HG03159 (cell line): ENCODE results near the gene FKBP8.
"Not testable (repeated sequence)": the region's sequence is repeated elsewhere in the genome, so short reads cannot be mapped to it uniquely, and the experiment has no call there.

Experiments
- ATAC-seq: cut with Tn5 transposase; IDR thresholded peaks from one replicate; pipeline ENCODE4 v1.9.1; 2021; ENCODE audit warnings: mild to moderate bottlenecking, moderate library complexity; ENCODE audit not compliant: unreplicated experiment

Gene FKBP8

GRCh38 chr19:18542941-18543813 is at the start of gene FKBP8:
TSS of gene FKBP8 (minus strand) at chr19:18543573. CDS start at chr19:18541970, 1,603 bp downstream.
- peak; percentile 91 for ATAC-seq

DNA sequence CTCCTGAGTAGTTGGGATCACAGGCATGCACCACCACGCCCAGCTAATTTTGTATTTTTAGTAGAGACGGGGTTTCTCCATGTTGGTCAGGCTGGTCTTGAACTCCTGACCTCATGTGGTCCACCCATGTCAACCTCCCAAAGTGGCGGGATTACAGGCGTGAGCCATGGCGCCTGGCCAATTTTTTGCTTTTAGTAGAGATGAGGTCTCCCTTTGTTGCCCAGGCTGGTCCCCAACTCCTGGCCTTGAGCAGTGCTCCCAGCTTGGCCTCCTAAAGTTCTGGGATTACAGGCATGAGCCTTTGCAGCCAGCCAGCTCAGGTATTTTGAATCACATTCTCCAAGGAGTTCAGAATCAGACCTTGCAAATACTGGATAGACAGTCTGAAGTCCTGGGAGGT is 49.4 kb upstream of the FKBP8 start:
- ATAC-seq, result not testable (repeated sequence)

- no peak for ATAC-seq
Observed at GRCh38 chr19:18591735-18592385, 48.5 kb upstream of the FKBP8 start.

DNA sequence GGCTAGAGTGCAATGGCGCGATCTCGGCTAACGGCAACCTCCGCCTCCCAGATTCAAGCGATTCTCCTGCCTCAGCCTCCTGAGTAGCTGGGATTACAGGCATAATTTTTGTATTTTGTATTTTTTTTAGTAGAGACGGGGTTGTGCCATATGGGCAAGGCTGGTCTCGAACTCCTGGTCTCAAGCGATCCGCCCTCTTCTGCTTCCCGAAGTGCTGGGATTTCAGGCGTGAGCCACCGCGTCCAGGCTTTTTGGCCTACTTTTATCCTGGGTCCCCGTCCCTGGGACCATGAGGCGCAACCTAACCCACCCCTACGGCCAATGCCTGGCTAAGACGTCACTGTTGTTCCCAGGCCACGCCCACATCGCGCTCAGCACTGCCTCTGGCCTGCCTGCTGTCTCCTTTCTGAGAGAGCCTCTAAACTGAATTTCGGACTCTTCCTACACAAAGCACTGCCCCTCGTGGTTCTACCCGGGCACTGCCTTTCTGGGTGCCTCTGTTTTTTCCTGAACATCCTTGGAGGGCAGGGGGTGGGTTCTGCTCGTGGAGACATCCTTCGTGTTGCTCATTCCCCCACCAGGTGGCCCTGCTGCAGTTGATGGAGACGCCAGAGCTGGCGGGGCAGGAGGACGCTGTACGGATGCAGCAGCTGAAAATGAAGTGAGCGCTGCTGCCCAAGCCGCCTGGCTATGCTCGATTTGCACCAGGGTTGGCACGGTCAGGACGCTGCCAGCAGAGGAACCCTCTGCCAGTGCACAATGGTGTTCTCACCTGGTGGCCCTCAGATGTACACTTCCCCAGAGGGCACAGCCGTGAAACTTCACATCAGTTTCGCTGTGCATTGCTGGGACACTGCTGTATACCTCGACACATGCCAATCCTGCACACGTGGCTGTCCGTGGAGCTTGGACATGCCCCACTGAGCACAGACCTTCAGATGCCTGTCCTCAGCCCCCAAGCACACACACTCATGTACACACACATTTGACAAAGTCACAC is 47.2 kb upstream of the FKBP8 start:
- ATAC-seq, result no peak

GRCh38 chr19:18589380-18590272 is 46.3 kb upstream of the FKBP8 start:
- peak; percentile 29 for ATAC-seq

GRCh38 chr19:18588611-18589379 is 45.4 kb upstream of the FKBP8 start, which contains the start of gene REX1BD:
TSS of gene REX1BD (plus strand) at chr19:18588798. CDS start at chr19:18588802, 4 bp downstream.
- peak; percentile 70 for ATAC-seq

DNA sequence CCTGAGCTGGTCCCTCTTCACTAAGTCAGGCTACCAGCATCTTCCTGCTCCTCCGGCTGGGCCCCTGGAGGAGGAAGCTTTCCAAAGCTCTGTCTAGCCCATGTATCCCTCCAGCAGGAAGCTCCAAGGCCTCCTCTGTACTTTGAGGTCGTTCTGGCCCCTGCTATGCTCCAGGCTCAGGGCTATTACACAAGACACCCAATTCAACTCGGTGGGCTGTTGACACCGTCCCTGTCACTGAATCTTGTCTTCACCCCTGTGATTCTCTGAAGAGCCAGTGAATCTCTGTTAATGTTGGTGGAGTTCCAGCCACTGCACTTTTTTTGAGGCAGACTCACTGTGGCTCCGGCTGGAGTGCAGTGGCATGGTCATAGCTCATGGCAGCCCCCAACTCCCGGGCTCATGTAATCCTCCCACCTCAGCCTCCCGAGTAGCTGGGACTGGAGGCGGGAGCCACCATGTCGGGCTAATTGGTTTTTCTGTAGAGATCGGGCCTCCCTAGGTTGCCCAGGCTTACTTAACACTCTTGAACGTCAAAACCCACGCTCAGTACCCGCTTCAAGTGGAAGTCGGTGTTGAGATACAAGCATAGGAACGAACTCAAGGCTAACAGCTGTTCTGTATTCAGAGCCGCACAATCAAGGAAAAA is 44.7 kb upstream of the FKBP8 start:
- peak; percentile 7 for ATAC-seq

GRCh38 chr19:18587561-18587960 is 44.2 kb upstream of the FKBP8 start:
- no peak for ATAC-seq

- no peak for ATAC-seq
Observed at GRCh38 chr19:18586306-18586705, 42.9 kb upstream of the FKBP8 start.

DNA sequence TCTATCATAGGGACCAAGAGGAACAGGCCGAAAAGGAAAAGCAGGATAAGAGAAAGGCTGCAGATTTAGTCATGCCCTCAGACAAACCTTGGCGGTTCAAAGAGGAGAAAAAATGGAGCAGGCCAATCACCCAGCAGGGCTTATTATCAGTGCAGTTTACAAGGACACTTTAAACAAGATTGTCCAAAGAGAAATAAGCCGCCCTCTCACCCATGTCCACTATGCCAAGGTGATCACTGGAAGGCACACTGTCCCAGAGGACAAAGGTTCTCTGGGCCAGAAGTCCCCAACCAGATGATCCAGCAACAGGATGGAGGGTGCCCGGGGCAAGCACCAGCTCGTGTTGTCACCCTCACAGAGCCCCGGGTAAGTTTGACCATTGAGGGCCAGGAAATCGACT is 36.9 kb upstream of the FKBP8 start:
- ATAC-seq, result no peak

- ATAC-seq, result no peak
Observed at GRCh38 chr19:18577365-18577914, 34.1 kb upstream of the FKBP8 start.

DNA sequence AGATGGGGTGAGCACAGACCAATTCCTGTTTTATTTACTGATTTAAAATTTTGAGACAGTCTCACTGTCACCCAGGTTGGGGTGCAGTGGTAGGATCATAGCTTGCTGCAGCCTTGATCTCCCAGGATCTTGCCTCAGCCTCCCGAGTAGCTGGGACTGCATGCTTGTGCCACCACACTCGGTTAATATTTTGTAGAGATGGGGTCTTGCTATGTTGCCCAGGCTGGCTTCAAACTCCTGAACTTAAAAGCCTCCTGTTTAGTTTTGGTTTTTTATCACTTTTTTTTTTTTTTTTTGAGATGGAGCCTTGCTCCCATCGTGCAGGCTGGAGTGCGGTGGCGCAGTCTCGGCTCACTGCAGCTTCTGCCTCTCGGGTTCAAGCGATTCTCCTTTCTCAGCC is 33.0 kb upstream of the FKBP8 start:
- no peak for ATAC-seq

DNA sequence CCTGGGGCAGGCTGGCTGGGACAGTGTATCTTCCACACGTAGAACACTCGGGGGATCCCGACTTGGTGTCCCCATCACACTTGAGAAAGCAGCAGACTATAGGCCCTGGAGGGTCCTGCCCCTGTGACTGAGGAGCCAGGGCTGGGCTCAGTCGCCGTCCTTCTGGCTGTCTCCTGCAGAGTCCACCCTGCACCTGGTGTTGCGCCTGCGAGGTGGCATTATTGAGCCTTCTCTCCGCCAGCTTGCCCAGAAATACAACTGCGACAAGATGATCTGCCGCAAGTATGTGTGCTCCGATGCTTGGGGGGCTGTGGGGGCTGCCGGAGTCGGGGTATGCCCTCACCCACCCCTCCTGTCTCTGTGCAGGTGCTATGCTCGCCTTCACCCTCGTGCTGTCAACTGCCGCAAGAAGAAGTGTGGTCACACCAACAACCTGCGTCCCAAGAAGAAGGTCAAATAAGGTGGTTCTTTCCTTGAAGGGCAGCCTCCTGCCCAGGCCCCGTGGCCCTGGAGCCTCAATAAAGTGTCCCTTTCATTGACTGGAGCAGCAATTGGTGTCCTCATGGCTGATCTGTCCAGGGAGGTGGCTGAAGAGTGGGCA is 31.4 kb upstream of the FKBP8 start:
- no peak for ATAC-seq

DNA sequence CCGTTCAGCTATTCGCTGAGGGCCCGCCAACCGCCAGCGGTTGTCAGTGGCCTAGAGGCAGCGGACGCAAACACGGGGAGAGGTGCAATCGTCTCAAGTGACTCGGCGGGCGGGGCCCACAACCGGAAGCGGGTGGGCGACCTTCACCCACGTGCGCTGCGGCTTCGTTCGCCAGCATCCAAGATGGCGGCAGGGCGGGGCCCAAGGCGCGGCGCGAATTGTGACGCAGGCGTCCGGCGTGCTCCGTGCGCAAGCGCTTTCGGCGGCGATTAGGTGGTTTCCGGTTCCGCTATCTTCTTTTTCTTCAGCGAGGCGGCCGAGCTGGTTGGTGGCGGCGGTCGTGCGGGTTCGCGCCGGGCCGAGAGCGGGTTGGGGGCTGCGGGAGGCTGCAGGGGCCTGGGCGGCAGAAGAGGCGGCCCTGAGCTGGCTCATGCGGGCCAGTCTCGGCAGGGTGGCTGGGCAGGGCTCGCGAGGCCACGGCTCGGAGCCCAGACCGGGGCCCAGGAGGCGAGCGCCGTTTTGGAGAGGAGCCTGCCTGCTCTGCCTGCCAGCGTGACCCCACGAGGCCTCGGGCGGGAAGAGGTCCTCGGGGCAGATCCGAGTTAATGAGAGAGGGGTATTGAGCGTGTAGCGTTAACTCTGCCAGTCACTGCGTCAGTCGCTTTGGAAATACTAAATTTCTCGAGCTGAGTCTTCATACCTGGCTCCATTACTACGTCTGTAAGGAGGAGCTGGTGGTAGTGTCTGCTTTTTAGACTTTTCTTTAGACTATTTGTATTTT is 28.4 kb upstream of the FKBP8 start, which contains the start of gene UBA52:
UBA52 (plus strand) TSS at position 294 of the 781 bp plus-strand sequence. CDS start 1,444 bp downstream, outside the sequence.
- ATAC-seq, result peak; percentile 89

DNA sequence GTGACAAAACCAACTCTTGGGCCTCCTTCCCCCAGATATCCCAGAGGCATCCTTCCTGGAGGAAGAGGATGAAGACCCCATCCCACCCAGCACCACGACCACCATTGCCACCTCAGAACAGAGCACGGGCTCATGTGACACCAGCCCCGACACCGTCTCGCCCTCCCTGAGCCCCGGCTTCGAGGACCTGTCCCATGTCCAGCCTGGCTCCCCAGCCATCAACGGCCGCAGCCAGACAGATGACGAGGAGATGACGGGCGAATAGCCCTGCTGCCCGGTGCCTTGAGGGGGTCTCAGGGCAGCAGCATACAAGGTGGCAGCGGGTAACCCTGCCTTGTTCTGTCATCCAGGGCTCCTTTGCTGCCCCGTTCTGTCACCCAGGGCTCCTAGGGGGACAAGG is 25.0 kb upstream of the FKBP8 start:
- no peak for ATAC-seq

DNA sequence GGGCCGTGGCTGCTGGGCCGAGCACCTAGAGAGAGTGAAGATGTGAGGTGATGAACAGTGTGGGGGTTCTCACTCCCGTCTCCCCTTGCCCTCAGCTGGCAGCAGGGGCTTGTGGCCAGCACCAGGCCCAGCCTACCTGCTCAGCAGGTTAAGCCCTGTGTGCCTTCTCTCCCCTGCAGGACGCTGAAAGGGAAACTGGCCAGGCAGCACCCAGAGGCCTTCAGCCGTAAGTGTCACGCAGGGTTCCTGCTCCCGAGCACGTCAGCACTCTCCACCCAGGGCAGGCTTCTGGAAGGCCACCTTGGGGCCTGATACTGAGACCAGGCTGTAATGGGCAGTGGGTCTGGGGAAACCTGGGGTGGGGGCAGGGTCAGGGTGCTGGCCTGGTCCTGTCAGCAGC is 23.6 kb upstream of the FKBP8 start:
- ATAC-seq, result no peak

DNA sequence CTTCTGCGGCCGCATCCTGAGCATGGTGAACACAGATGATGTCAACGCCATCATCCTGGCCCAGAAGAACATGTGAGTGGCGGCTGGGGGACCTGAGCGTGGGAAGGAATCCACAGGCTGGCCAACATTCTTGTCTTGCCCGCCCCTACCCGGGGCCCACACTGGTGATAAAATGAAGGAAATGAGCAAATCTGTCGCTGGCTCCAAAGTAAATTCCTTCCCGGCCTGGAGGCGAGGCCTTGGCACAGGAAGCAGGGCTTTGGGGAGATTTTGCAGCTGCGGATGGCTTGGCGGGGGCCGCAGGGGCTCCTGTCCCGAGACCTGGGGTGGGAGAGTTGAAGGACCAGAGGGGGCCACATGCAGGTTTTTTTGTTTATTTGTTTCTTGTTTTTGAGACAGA is 18.7 kb upstream of the FKBP8 start:
- ATAC-seq, result no peak
